ENCODE results near the gene KLHL33. TPM values are rescaled to one million over a fixed set of nuclear protein-coding genes. Genes with fewer than 3 reads are reported as not detected.

Gene KLHL33
- polyA plus RNA-seq, 3 donors, result 0.04 TPM; not detected in 2

DNA sequence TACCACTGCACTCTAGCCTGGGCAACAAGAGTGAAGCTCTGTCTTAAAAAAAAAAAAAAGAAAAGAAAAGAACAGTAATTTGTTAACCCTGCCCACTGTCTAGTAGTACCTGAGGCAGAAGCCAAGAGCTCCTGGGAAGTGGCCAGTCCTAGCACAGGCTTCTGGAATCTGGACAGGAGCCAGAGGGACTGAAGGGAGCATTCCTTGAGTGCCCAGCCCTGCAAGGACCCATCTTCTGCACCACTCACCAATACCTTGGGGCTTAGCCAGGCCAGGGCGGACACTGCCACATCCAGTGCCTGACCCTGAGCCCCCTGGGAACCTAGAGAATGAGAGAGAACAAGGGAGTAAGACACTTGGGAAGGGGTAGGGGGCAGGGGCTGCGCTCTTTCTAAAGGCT, 58.8 kb downstream of the KLHL33 start:
- Mint-ChIP-seq H3K27ac (no peak overlapping the region), H3K9me3 (no peaks in the 10 kb centered on the region), H3K4me1 (no peaks in the 10 kb centered on the region), H3K27me3 (ENCODE audit: low read depth in 3 of 3) (peaks cover 0 to 2% (median 0%) of the 10 kb centered on the region in 3 donors), H3K36me3 (peaks cover 95 to 99% of the 10 kb centered on the region in 2 donors), H3K4me3 (no peak overlapping the region)
- no peak overlapping the region for H3K4me3 ChIP-seq (replicated peaks in 1 of 3; ENCODE audit: low read depth in 2 of 3, low read length in 3 of 3)
- H3K4me2 ChIP-seq (replicated peaks; ENCODE audit: extremely low read depth, low read length, poor library complexity, severe bottlenecking), result no peak overlapping the region
- H2AFZ ChIP-seq (ENCODE audit: insufficient read depth, low read depth, low read length, poor library complexity, severe bottlenecking), result no peak overlapping the region
- peaks cover 94 to 100% of the 10 kb centered on the region in 2 donors for H3K36me3 ChIP-seq (replicated peaks in 1 of 2; ENCODE audit: control insufficient read depth in 1 of 2, insufficient read depth in 2 of 2, low read length in 2 of 2)
- TF ChIP-seq, protein P1, sequence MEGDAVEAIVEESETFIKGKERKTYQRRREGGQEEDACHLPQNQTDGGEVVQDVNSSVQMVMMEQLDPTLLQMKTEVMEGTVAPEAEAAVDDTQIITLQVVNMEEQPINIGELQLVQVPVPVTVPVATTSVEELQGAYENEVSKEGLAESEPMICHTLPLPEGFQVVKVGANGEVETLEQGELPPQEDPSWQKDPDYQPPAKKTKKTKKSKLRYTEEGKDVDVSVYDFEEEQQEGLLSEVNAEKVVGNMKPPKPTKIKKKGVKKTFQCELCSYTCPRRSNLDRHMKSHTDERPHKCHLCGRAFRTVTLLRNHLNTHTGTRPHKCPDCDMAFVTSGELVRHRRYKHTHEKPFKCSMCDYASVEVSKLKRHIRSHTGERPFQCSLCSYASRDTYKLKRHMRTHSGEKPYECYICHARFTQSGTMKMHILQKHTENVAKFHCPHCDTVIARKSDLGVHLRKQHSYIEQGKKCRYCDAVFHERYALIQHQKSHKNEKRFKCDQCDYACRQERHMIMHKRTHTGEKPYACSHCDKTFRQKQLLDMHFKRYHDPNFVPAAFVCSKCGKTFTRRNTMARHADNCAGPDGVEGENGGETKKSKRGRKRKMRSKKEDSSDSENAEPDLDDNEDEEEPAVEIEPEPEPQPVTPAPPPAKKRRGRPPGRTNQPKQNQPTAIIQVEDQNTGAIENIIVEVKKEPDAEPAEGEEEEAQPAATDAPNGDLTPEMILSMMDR (IDR thresholded peaks at IDR 0.05), result no peak
- peaks cover 80% of the 10 kb centered on the region for H4K20me1 ChIP-seq (ENCODE audit: insufficient read depth, low read length)
- WGBS (ENCODE audit: insufficient coverage), result no CpG with 5 or more reads among the region's 2 CpGs
- H3K9ac ChIP-seq (ENCODE audit: insufficient read depth, low read length, poor library complexity, severe bottlenecking), result no peak overlapping the region
- H3K9me3 ChIP-seq (replicated peaks in 1 of 2; ENCODE audit: control insufficient read depth in 1 of 2, insufficient read depth in 1 of 2, low read length in 2 of 2), result no peaks in the 10 kb centered on the region
- H3K27ac ChIP-seq (ENCODE audit: low read depth in 1 of 2, low read length in 2 of 2), result no peak overlapping the region
- no peak for DNase-seq
- H3K79me2 ChIP-seq (ENCODE audit: insufficient read depth, low read length), result no peaks in the 10 kb centered on the region
- intact Hi-C loops (cut with micrococcal nuclease), result no loop called here
- no peaks in the 10 kb centered on the region for H3K27me3 ChIP-seq (ENCODE audit: control insufficient read depth in 2 of 2, insufficient read depth in 2 of 2, low read length in 2 of 2)
- no peaks in the 10 kb centered on the region for H3K4me1 ChIP-seq (ENCODE audit: control insufficient read depth in 1 of 2, insufficient read depth in 2 of 2, low read length in 2 of 2)

DNA sequence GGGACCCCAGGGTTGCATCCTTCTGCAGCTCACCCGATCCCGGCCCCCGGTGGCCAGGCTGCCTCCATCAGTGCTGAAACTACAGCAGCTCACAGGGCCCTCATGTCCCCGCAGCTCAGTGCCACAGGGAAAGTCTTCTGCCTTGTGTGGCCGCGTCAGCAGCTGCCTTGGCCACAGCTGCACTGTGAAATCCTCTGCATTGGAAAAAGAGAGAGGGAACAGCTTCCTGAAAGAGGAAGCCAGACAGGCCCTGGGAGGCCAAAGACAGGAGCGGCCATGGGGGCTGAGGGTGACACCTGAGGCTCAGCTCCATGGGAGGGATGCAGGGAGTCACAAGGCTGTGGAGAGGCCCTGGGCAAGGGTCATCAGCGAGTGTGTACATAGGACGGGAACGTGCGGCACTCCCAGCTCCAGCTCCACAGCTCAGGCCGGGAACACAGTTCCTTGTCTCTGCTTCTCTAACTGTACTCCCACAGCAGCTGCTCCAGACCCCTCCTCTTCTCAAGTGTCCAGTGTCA, 59.8 kb downstream of the KLHL33 start:
- H3K36me3 ChIP-seq (replicated peaks in 1 of 2; ENCODE audit: control insufficient read depth in 1 of 2, insufficient read depth in 2 of 2, low read length in 2 of 2), result peaks cover 94 to 100% of the 10 kb centered on the region in 2 donors
- H3K4me1 Mint-ChIP-seq, result no peaks in the 10 kb centered on the region
- H3K4me2 ChIP-seq (replicated peaks; ENCODE audit: extremely low read depth, low read length, poor library complexity, severe bottlenecking), result no peak overlapping the region
- H3K27me3 ChIP-seq (ENCODE audit: control insufficient read depth in 2 of 2, insufficient read depth in 2 of 2, low read length in 2 of 2), result no peaks in the 10 kb centered on the region
- H3K4me1 ChIP-seq (ENCODE audit: control insufficient read depth in 1 of 2, insufficient read depth in 2 of 2, low read length in 2 of 2), result no peaks in the 10 kb centered on the region
- H3K9me3 Mint-ChIP-seq, result no peaks in the 10 kb centered on the region
- WGBS (ENCODE audit: insufficient coverage), result 96% methylated on average over 12 of the region's 12 CpGs
- intact Hi-C loops (cut with micrococcal nuclease), result no loop called here
- DNase-seq, result no peak
- H4K20me1 ChIP-seq (ENCODE audit: insufficient read depth, low read length), result peaks cover 69% of the 10 kb centered on the region
- H3K9ac ChIP-seq (ENCODE audit: insufficient read depth, low read length, poor library complexity, severe bottlenecking), result no peak overlapping the region
- H3K9me3 ChIP-seq (replicated peaks in 1 of 2; ENCODE audit: control insufficient read depth in 1 of 2, insufficient read depth in 1 of 2, low read length in 2 of 2), result no peaks in the 10 kb centered on the region
- H3K4me3 Mint-ChIP-seq, result no peak overlapping the region
- H3K27ac ChIP-seq (ENCODE audit: low read depth in 1 of 2, low read length in 2 of 2), result no peak overlapping the region
- H3K27me3 Mint-ChIP-seq (ENCODE audit: low read depth in 3 of 3), result peaks cover 0 to 2% (median 0%) of the 10 kb centered on the region in 3 donors
- no peaks in the 10 kb centered on the region for H3K79me2 ChIP-seq (ENCODE audit: insufficient read depth, low read length)
- peak overlapping the region in 1 of 7 donors; percentile 17 for H3K27ac Mint-ChIP-seq
- TF ChIP-seq, protein P1 (IDR thresholded peaks at IDR 0.05), result no peak
- no peak overlapping the region for H2AFZ ChIP-seq (ENCODE audit: insufficient read depth, low read depth, low read length, poor library complexity, severe bottlenecking)
- H3K36me3 Mint-ChIP-seq, result peaks cover 95 to 99% of the 10 kb centered on the region in 2 donors
- H3K4me3 ChIP-seq (replicated peaks in 1 of 3; ENCODE audit: low read depth in 2 of 3, low read length in 3 of 3), result no peak overlapping the region

Small RNA genes within 50 kb of the gene (small RNA-seq; reads per million reads assigned to genes)
- gene RNA5SP382 (ENCODE audit: insufficient read length, low read depth), result 9.7 reads per million, percentile 74 among the genes with 10 or more reads in this experiment

Other genes starting within 250 kb of the KLHL33 start
- gene OR11G2, start 245.3 kb downstream of the KLHL33 start, polyA plus RNA-seq, result not detected
- gene OR11H6, start 212.5 kb downstream of the KLHL33 start, polyA plus RNA-seq, result not detected
- not detected for gene OR11H7, start 207.2 kb downstream of the KLHL33 start, polyA plus RNA-seq
- not detected for gene OR11H4, start 196.9 kb downstream of the KLHL33 start, polyA plus RNA-seq
- 10 to 100 TPM in 2 of 3 donors, 1 to 10 TPM in 1; 6.2 to 18.4 (median 17.3) TPM for gene TTC5, start 130.2 kb downstream of the KLHL33 start, polyA plus RNA-seq
- gene CCNB1IP1, start 102.9 kb downstream of the KLHL33 start, polyA plus RNA-seq, result 1 to 10 TPM; 3.5 to 8.6 (median 5.4) TPM
- 1 to 10 TPM; 1.8 to 7.3 (median 3.9) TPM for gene PARP2, start 92.5 kb downstream of the KLHL33 start, polyA plus RNA-seq
- gene TEP1, start 22.7 kb downstream of the KLHL33 start, polyA plus RNA-seq, result 10 to 100 TPM in 1 of 3 donors, 1 to 10 TPM in 2; 2.3 to 78.9 (median 7.1) TPM
- gene OSGEP, start 18.6 kb upstream of the KLHL33 start, polyA plus RNA-seq, result 100 to 1,000 TPM in 1 of 3 donors, 10 to 100 TPM in 2; 34.7 to 112 (median 40.0) TPM
- 100 to 1,000 TPM in 1 of 3 donors, 10 to 100 TPM in 2; 69.7 to 208 (median 85.4) TPM for gene APEX1, start 19.1 kb upstream of the KLHL33 start, polyA plus RNA-seq
- gene PIP4P1, start 25.3 kb upstream of the KLHL33 start, polyA plus RNA-seq, result 100 to 1,000 TPM in 1 of 3 donors, 10 to 100 TPM in 2; 19.4 to 106 (median 21.2) TPM
- 100 to 1,000 TPM in 1 of 3 donors, 10 to 100 TPM in 2; 63.2 to 112 (median 67.5) TPM for gene PNP, start 33.2 kb upstream of the KLHL33 start, polyA plus RNA-seq
- gene RNASE10, start 69.4 kb upstream of the KLHL33 start, polyA plus RNA-seq, result not detected
- gene RNASE9, start 124.9 kb upstream of the KLHL33 start, polyA plus RNA-seq, result not detected
- gene RNASE11, start 151.8 kb upstream of the KLHL33 start, polyA plus RNA-seq, result not detected
- not detected for gene RNASE12, start 155.2 kb upstream of the KLHL33 start, polyA plus RNA-seq
- gene OR6S1, start 205.5 kb upstream of the KLHL33 start, polyA plus RNA-seq, result not detected
- 10 to 100 TPM; 18.5 to 85.8 (median 49.1) TPM for gene RNASE4, start 248.4 kb upstream of the KLHL33 start, polyA plus RNA-seq